ENCODE data around the gene DISC1. TPM values are rescaled to one million over a fixed set of nuclear protein-coding genes. Genes with fewer than 3 reads are reported as not detected.

The DISC1 gene
- total RNA-seq, 1 experiment from 2014 or later = 1.8 TPM

GRCh38 chr1:231913493-231913892 is 286.9 kb downstream of the DISC1 start:
- Histone ChIP-seq H3K4me2 (ENCODE audit: low read length) (no peak overlapping the region), H3K36me3 (ENCODE audit: control insufficient read depth in 1 of 2, insufficient read depth in 2 of 2, low read length in 2 of 2) (no peaks in the 10 kb centered on the region), H3K9ac (ENCODE audit: low read length) (no peak overlapping the region), H3K27me3 (ENCODE audit: insufficient read depth, low read length) (no peaks in the 10 kb centered on the region), H2AFZ (ENCODE audit: low read depth, low read length, poor library complexity, severe bottlenecking) (no peak overlapping the region), H3K4me1 (ENCODE audit: control insufficient read depth in 1 of 2, insufficient read depth in 2 of 2, low read length in 2 of 2) (peaks cover 0 to 6% of the 10 kb centered on the region in 2 experiments; a peak in 1 of 4 replicates), H3K79me2 (ENCODE audit: insufficient read depth, low read length) (no peaks in the 10 kb centered on the region), H3K27ac (ENCODE audit: low read depth, low read length) (no peak overlapping the region), H3K9me2 (ENCODE audit: insufficient read depth) (no peaks in the 10 kb centered on the region), H3K4me3 (replicated peaks in 1 of 2; ENCODE audit: low read depth in 1 of 2, low read length in 2 of 2) (no peak overlapping the region), H4K20me1 (ENCODE audit: insufficient read depth) (no peaks in the 10 kb centered on the region), H3K9me3 (ENCODE audit: control insufficient read depth in 1 of 2, insufficient read depth in 1 of 2, low read depth in 1 of 2, low read length in 2 of 2) (no peaks in the 10 kb centered on the region)
- intact Hi-C loops (cut with micrococcal nuclease) = no loop called here
- ChIA-PET POLR2A (no interaction called here), CTCF (no interaction called here), RAD21 (ENCODE audit: low non-redundant PET in 1 of 2, low total read pairs in 2 of 2, uncharacterized antibody in 2 of 2, unreplicated experiment in 2 of 2) (no interaction called here)
- TF ChIP-seq TCF7L2 (IDR thresholded peaks at IDR 0.05; ENCODE audit: borderline replicate concordance, extremely low read depth, insufficient read depth, insufficient read length) = no peak
- TF ChIP-seq ELF1 (IDR thresholded peaks at IDR 0.05; ENCODE audit: borderline replicate concordance, low read depth) = no peak
- TF ChIP-seq SP1 (IDR thresholded peaks at IDR 0.05; ENCODE audit: low read depth) = no peak
- TF ChIP-seq POLR2AphosphoS5 (IDR thresholded peaks at IDR 0.05; ENCODE audit: low read depth, low read length) = no peak
- TF ChIP-seq, protein P1, sequence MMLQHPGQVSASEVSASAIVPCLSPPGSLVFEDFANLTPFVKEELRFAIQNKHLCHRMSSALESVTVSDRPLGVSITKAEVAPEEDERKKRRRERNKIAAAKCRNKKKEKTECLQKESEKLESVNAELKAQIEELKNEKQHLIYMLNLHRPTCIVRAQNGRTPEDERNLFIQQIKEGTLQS (IDR thresholded peaks at IDR 0.05) = no peak
- TF ChIP-seq RAD21 (IDR thresholded peaks at IDR 0.05; ENCODE audit: low read depth) = no peak
- TF ChIP-seq MAX (IDR thresholded peaks at IDR 0.05) = no peak
- TF ChIP-seq FOSL1 (IDR thresholded peaks at IDR 0.05; ENCODE audit: low read depth) = no peak
- ATAC-seq (no peak), DNase-seq (ENCODE audit: low read depth, low spot score) (no peak)
- no TSS peak for BruUV-seq (replicated peaks)

DNA sequence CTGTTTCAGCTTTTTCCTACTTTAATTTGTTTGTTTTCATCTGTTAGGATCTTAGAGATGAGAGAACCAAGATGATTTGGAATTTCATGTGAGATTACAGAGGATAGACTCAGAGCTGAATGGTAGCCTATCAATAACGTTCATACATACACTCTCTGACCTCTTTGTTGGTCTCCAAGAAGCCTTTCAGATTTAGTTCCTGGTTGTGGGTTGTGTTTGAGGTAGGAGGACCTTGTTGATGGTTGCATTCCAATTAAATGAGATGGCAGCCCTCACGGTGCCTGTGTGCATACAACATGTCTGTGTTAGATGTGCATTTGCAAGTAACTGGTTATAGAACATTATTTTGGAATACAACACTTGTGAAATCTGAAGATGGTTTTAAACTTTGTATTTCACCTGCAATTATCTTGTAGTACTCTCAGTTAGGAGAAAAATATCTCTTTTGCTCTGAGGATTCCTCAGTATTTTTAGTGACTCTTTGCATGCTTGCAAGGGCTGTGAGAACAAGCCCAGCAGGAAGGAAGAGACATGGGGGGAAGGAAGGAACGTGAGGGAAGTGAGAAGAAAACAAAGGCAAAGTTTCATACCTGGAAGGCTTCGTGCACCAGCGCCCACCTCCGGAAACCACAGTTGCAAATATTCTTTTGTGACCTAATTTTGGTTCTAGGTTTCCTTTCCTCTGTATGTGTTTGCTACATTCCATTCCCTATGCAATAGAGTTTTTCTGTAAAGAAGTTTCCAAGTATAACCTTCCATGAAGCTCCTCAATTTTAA is 291.8 kb downstream of the DISC1 start:
- Histone ChIP-seq H3K36me3 (ENCODE audit: control insufficient read depth in 1 of 2, insufficient read depth in 2 of 2, low read length in 2 of 2) (no peaks in the 10 kb centered on the region), H2AFZ (ENCODE audit: low read depth, low read length, poor library complexity, severe bottlenecking) (no peak overlapping the region), H3K9me2 (ENCODE audit: insufficient read depth) (no peaks in the 10 kb centered on the region), H3K27ac (ENCODE audit: low read depth, low read length) (no peak overlapping the region), H3K79me2 (ENCODE audit: insufficient read depth, low read length) (no peaks in the 10 kb centered on the region), H4K20me1 (ENCODE audit: insufficient read depth) (no peaks in the 10 kb centered on the region), H3K9ac (ENCODE audit: low read length) (no peak overlapping the region), H3K27me3 (ENCODE audit: insufficient read depth, low read length) (peaks cover 7% of the 10 kb centered on the region; the same call in 1 of the 2 replicates), H3K4me3 (replicated peaks in 1 of 2; ENCODE audit: low read depth in 1 of 2, low read length in 2 of 2) (no peak overlapping the region), H3K4me2 (ENCODE audit: low read length) (no peak overlapping the region), H3K9me3 (ENCODE audit: control insufficient read depth in 1 of 2, insufficient read depth in 1 of 2, low read depth in 1 of 2, low read length in 2 of 2) (no peaks in the 10 kb centered on the region), H3K4me1 (ENCODE audit: control insufficient read depth in 1 of 2, insufficient read depth in 2 of 2, low read length in 2 of 2) (peaks cover 0 to 7% of the 10 kb centered on the region in 2 experiments; a peak in 1 of 4 replicates)
- TF ChIP-seq ZNF274 (IDR thresholded peaks at IDR 0.05; ENCODE audit: low read depth, low read length) (no peak), ZBTB33 (IDR thresholded peaks at IDR 0.05; ENCODE audit: extremely low read depth, insufficient replicate concordance, low read length) (no peak), YY1 (IDR thresholded peaks at IDR 0.05; ENCODE audit: extremely low read depth, insufficient replicate concordance, low read depth, low read length) (no peak)
- TF ChIP-seq, protein P2, sequence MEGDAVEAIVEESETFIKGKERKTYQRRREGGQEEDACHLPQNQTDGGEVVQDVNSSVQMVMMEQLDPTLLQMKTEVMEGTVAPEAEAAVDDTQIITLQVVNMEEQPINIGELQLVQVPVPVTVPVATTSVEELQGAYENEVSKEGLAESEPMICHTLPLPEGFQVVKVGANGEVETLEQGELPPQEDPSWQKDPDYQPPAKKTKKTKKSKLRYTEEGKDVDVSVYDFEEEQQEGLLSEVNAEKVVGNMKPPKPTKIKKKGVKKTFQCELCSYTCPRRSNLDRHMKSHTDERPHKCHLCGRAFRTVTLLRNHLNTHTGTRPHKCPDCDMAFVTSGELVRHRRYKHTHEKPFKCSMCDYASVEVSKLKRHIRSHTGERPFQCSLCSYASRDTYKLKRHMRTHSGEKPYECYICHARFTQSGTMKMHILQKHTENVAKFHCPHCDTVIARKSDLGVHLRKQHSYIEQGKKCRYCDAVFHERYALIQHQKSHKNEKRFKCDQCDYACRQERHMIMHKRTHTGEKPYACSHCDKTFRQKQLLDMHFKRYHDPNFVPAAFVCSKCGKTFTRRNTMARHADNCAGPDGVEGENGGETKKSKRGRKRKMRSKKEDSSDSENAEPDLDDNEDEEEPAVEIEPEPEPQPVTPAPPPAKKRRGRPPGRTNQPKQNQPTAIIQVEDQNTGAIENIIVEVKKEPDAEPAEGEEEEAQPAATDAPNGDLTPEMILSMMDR (IDR thresholded peaks at IDR 0.05 in 2 of 3, conservative IDR thresholded peaks at IDR 0.05 in 1 of 3; ENCODE audit: borderline replicate concordance in 1 of 3, insufficient read depth in 1 of 3, low read depth in 2 of 3, low read length in 2 of 3) = no peak
- peak; percentile 42; the same call in 1 of the 2 replicates for ATAC-seq
- RAD21 ChIA-PET (ENCODE audit: low non-redundant PET in 1 of 2, low total read pairs in 2 of 2, uncharacterized antibody in 2 of 2, unreplicated experiment in 2 of 2) = no interaction called here
- no TSS peak for BruUV-seq (replicated peaks)
- CTCF ChIA-PET = no interaction called here
- POLR2A ChIA-PET = no interaction called here
- intact Hi-C loops (cut with micrococcal nuclease) = no loop called here
- DNase-seq (ENCODE audit: low read depth, low spot score) = no peak
